NCI-H2029 (cell line): Measurements from ENCODE around the gene LAT.

ENCODE experiments used
- DNase-seq: peaks from one replicate; lab custom pipeline; 2025; lab: John Stamatoyannopoulos, UW

LAT gene

GRCh38 chr16:29007730-29008593 is 23.1 kb downstream of the LAT start:
- DNase-seq: no peak

DNA sequence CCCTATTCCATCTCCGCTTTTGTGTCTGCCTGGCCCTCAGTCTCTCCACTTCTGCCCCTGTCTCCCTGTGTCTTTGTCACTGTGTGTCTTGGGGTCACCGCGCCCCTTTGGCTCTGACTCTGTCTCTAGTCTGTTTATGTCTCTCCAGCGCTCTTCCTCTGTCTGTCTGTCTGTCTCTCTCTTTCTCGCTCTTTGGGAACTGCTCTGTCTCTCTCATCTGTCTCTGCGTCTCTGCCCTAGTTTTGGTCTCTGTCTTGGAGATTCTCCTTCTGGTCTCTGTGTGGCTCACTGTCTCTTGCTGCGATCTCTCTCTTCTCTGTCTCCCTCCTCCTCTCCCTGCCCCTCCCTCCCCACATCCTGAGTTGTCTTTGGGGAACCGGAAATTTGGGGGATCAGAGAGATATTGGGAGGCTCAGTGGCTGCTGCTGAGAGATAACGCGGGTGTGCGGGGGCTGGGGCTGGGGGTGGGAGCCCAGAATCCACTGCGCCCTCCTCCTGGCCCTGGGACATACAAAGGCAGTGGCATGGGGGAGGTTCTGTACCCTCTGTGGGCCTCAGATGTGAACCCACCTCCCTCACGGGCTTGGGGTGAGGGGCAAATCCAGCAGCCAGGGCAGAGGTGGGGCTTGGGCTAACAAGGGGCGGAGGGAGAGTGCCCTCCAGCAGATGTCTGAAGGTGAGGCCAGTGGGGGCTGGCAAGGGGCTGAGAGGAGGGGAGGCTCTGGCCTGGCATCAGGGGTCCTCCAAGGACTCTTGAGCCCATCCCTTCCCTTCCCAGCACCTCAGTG is 24.4 kb downstream of the LAT start:
- DNase-seq: no peak

- no peak for DNase-seq
These were observed 24.9 kb downstream of the LAT start for GRCh38 chr16:29009838-29010166.

GRCh38 chr16:29011112-29011511 is 26.3 kb downstream of the LAT start:
- DNase-seq: no peak

DNA sequence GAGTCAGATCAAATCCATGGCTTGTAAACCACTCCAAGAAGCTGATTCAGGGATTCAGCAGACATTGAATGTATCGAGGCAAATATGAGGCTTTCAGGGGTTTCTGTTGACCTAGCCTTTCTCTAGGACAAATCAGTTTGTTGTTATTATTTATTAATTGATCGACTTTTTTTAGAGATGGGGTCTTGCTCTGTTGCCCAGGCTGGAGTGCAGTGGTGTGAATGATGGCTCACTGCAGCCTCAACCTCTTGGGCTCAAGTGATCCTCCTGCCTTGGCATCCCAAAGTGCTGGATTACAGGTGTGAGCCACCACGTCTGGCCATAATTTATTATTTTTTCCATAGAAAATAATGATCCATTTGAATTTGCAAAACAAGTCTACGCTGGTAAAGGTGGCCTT is 27.0 kb downstream of the LAT start:
- no peak for DNase-seq

DNA sequence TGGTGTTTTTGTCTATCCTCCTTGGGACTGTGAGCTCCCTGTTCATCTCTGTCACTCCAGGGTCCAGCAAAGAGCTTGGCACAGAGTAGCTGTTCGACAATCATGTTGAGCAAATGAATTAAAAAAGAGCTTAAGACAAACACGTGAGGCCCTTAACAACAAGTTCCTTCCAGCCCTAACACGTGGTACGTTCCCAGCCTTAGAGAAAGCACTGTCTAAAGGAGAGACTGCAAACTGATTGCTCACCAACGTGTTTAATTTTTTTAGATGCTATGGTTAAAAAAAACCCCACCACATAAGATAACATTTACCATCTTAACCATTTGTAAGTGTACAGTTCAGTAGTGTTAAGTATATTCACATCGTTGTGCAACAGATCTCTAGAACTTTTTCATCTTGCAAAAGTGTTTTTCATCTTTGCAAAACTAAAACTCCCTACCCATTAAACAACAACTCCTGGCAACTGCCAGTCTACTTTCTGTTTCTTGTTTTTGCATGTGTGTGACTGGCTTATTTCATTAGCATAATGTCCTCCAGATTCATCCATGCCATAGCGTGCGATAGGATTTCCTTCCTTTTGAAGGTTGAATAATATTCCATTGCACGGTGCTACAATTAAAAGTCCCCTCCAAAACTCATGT is 28.2 kb downstream of the LAT start:
- DNase-seq: no peak

DNA sequence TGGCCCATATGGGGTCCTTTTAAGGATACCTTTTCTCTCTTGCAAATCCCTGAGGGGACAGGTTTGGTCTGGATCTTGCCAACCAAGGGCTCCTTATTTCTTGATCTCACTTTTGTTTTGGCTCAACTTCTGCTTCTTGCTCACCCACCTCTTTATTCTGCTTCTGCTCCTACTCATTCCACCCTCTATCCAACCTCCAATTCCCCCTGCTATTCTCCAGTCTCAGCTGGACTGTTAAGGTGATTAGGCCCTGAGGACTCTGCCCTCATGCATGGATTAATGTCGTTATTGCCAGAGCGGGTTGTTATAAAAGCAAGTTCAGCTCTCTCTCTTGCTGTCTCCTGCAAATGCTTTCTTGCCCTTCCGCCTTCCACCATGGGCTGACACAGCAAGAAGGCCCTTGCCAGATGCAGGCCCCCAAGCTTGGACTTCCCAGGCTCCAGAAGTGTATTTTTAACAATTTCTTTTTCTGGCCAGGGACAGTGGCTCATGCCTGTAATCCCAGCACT is 29.8 kb downstream of the LAT start:
- DNase-seq: no peak

- no peak for DNase-seq
These were observed 37.3 kb downstream of the LAT start for GRCh38 chr16:29022196-29022595.

GRCh38 chr16:29023279-29024277 is 38.7 kb downstream of the LAT start:
- no peak for DNase-seq

- no peak for DNase-seq
These were observed 39.4 kb downstream of the LAT start for GRCh38 chr16:29024278-29024677.

DNA sequence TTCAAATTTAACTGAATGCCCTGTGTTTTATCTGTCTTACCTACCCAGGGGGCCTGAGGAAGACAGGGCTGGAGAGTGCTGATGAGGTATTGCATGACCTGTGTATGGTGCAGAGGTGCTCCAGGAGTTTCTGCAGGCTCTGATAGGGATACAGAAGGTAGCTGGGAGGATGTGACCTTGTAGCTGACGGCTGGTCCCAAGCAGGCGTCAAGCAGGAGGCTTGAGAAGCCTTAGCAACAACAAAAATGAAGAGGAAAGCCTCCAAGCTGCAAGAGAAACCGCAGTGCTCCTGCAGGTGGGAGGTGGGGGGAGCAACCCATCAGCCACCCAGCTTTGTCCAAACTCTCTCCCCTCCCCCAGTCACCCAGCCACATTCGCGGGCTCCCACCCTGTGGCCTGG is 40.4 kb downstream of the LAT start:
- DNase-seq: no peak

- no peak for DNase-seq
These were observed 40.9 kb downstream of the LAT start for GRCh38 chr16:29025735-29026134.

DNA sequence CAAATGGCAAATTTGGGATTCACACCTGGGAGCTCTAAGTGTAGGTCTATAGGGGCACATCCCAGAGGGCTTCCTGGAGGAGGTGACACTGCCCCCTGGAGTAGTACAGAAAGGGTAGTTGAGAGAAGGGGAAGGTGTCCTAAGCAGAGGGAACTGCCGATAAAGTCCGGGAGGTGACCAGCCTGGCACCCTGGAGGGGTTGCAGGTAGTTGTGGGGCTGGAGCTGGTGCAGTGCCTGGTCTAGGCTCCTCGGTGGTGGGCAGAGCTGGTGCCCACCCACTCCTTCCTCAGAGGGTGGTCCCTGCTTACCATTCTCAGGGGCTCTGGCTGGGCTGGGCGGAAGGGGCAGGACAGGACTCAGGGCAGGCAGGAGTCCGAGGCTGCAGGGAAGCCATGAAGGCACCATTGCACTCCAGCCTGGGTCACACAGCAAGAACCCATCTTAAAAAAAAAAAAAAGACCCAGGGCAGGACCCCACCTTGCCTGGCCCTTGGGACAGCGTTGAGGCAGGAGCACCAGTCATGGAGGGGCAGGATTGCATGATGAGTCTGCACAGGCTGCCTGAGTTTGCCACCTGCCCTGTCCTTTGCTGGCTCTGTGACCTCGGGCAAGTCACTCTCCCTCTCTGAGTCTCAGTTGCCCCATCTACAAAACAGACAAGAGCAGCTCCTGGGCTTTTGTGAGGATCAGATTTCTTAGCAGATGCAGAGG is 43.8 kb downstream of the LAT start:
- DNase-seq: no peak

- DNase-seq: no peak
These were observed 44.5 kb downstream of the LAT start for GRCh38 chr16:29029168-29029994.

DNA sequence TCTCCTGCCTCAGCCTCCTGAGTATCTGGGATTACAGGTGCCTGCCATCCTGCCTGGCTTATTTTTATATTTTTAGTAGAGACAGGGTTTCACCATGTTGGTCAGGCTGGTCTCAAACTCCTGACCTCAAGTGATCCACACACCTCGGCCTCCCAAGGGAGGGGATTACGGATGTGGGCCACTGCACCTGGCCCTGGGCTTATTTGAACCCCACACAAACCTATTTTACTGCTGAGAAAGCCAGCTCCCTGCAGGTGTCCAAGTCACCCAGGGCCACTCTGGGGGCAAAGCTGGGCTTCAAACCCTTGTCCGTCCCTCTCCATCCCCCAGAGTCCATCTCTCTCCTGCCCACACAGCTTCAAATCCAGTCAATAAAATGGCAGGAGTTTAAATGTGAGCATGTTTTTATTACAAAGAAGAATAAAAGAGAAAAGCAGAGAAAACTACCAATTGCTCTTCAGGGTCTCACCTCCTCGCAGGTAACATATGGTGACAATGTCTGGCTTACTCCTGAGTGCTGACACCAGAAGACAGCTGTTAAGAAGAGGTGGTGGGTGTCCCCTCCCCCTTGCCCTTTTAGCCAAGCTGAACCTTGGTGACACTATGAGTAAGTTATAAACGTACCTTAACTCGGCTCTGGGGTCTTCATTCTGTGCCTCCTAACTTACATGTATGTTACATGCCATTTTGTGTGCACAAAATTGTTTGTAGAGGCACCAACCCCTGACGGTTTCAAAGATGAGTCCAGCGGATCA is 45.4 kb downstream of the LAT start:
- DNase-seq: no peak
